GM23338 (cell line): ENCODE measurements around the gene GNGT1. TPM values are rescaled to one million over a fixed set of nuclear protein-coding genes. Genes with fewer than 3 reads are reported as not detected.

Experiments
- ATAC-seq: fragments of 200-7000 bp; cut with Tn5 transposase; 3 replicates; pipeline ENCODE4 v1.9.1; 2020
- DNase-seq: peaks from one replicate; pipeline ENCODE4 v3.0.0-alpha.2; 2015; ENCODE audit warnings: low spot score
- H2AFZ ChIP-seq: fragments of 200-600 bp; sonication (generic); 2 replicates; pipeline ENCODE4 v1.8.0; 2016; ENCODE audit warnings: antibody characterized with exemption, mild to moderate bottlenecking, moderate library complexity
- H3F3A ChIP-seq: fragments of 200-600 bp; sonication (generic); replicated peaks from 2 replicates; pipeline ENCODE4 v1.8.0; 2017; ENCODE audit warnings: antibody characterized with exemption, mixed run types, low read depth
- H3K27ac ChIP-seq: fragments of 200-600 bp; sonication (generic); 2 replicates; pipeline ENCODE4 v1.6.1; 2016; ENCODE audit warnings: low read depth
- H3K27me3 ChIP-seq: fragments of 200-600 bp; sonication (generic); 2 replicates; pipeline ENCODE4 v1.8.0; 2016; ENCODE audit warnings: mild to moderate bottlenecking, mixed run types, moderate library complexity; ENCODE audit not compliant: insufficient read depth
- H3K36me3 ChIP-seq: fragments of 200-600 bp; sonication (generic); 2 replicates; pipeline ENCODE4 v1.8.0; 2016; ENCODE audit warnings: mild to moderate bottlenecking; ENCODE audit not compliant: insufficient read depth
- H3K4me1 ChIP-seq: fragments of 200-600 bp; sonication (generic); 2 replicates; pipeline ENCODE4 v1.8.0; 2016; ENCODE audit warnings: mild to moderate bottlenecking, moderate library complexity; ENCODE audit not compliant: insufficient read depth
- H3K4me2 ChIP-seq: fragments of 200-600 bp; sonication (generic); 2 replicates; pipeline ENCODE4 v1.7.1; 2017; ENCODE audit warnings: mixed run types
- H3K4me3 ChIP-seq: fragments of 200-600 bp; sonication (generic); 2 replicates; pipeline ENCODE4 v1.6.1; 2016; ENCODE audit warnings: mixed run types
- H3K79me2 ChIP-seq: fragments of 200-600 bp; sonication (generic); replicated peaks from 2 replicates; pipeline ENCODE4 v1.8.0; 2017; ENCODE audit warnings: mild to moderate bottlenecking; ENCODE audit not compliant: insufficient read depth
- H3K9me2 ChIP-seq: fragments of 200-600 bp; sonication (generic); 2 replicates; pipeline ENCODE4 v1.8.0; 2017; ENCODE audit not compliant: insufficient read depth
- H4K20me1 ChIP-seq: fragments of 200-600 bp; sonication (generic); replicated peaks from 2 replicates; pipeline ENCODE4 v1.8.0; 2017; ENCODE audit warnings: mild to moderate bottlenecking; ENCODE audit not compliant: insufficient read depth
- H3K27ac Mint-ChIP-seq: 2 replicates; pipeline ENCODE4 v1.8.0; 2020; ENCODE audit warnings: inconsistent platforms, mild to moderate bottlenecking, moderate library complexity, mixed read lengths
- H3K27me3 Mint-ChIP-seq: 3 replicates; pipeline ENCODE4 v1.8.0; 2022; ENCODE audit warnings: low read depth, mild to moderate bottlenecking, moderate library complexity, mixed read lengths, inconsistent platforms; ENCODE audit not compliant: insufficient read depth, poor library complexity
- H3K36me3 Mint-ChIP-seq: 3 replicates; pipeline ENCODE4 v1.8.0; 2021; ENCODE audit warnings: low read depth, mild to moderate bottlenecking, inconsistent platforms, moderate library complexity, mixed read lengths
- H3K4me1 Mint-ChIP-seq: 3 replicates; pipeline ENCODE4 v1.8.0; 2020; ENCODE audit warnings: mild to moderate bottlenecking, inconsistent platforms, mixed read lengths
- H3K4me3 Mint-ChIP-seq: 3 replicates; pipeline ENCODE4 v1.8.0; 2021; ENCODE audit warnings: moderate library complexity, mild to moderate bottlenecking, inconsistent platforms, mixed read lengths
- H3K9me3 Mint-ChIP-seq: 3 replicates; pipeline ENCODE4 v1.8.0; 2020; ENCODE audit warnings: moderate library complexity, mild to moderate bottlenecking, inconsistent platforms, mixed read lengths
- CREB1 ChIP-seq: fragments of 250-450 bp; sonication (Bioruptor Pico); IDR thresholded peaks from 2 replicates; pipeline ENCODE4 v1.5.0; 2020; ENCODE audit warnings: low read depth, mild to moderate bottlenecking, moderate library complexity
- JUNB ChIP-seq: IDR thresholded peaks from one replicate; pipeline ENCODE4 v1.6.1; 2016; ENCODE audit warnings: antibody characterized with exemption; ENCODE audit not compliant: unreplicated experiment
- NANOG ChIP-seq: IDR thresholded peaks from 2 replicates; pipeline ENCODE4 v1.6.1; 2016; ENCODE audit warnings: antibody characterized with exemption, borderline replicate concordance
- STAT1 ChIP-seq: IDR thresholded peaks from one replicate; pipeline ENCODE4 v1.6.1; 2016; ENCODE audit warnings: antibody characterized with exemption; ENCODE audit not compliant: unreplicated experiment
- ZNF331 ChIP-seq: fragments of 250-450 bp; sonication (Bioruptor Pico); IDR thresholded peaks from 2 replicates; pipeline ENCODE4 v1.5.0; 2020; ENCODE audit warnings: low read depth, mild to moderate bottlenecking, moderate library complexity
- polyA plus RNA-seq: library from polyadenylated mRNA; unstranded; fragments of >200 nt; fragmentation: Nextera tagmentation; extraction: Ambion mirVana; gene quantifications from 2 replicates; pipeline ENCODE4 v1.2.1, GENCODE V29; 2016
- total RNA-seq: library from RNA; depleted of rRNA; stranded (reverse); fragments of >200 nt; shearing (Covaris generic); gene quantifications from 2 replicates; pipeline ENCODE4 v1.2.3, GENCODE V29; 2014
- TF ChIP-seq, protein P1 (sequence below): IDR thresholded peaks from one replicate; pipeline ENCODE4 v1.6.1; 2018; ENCODE audit warnings: antibody characterized with exemption; ENCODE audit not compliant: unreplicated experiment
- TF ChIP-seq, protein P2 (sequence below), 2 experiments: fragments of 200-600 bp in 1 of 2; sonication (generic) in 1 of 2; conservative IDR thresholded peaks; 2 replicates each; pipeline versions ENCODE4 v1.5.1 to v1.6.1; 2016 to 2017; ENCODE audit warnings: antibody characterized with exemption in 2 of 2, low read depth in 2 of 2, mild to moderate bottlenecking in 2 of 2, moderate library complexity in 1 of 2
- TF ChIP-seq, protein P3 (sequence below): fragments of 250-450 bp; sonication (Bioruptor Pico); IDR thresholded peaks from 2 replicates; pipeline ENCODE4 v1.5.0; 2020; ENCODE audit warnings: mild to moderate bottlenecking, moderate library complexity

The GNGT1 gene
- total and polyA plus RNA-seq, 2 experiments from 2014 or later, result 1.6 TPM; not detected in 1

DNA sequence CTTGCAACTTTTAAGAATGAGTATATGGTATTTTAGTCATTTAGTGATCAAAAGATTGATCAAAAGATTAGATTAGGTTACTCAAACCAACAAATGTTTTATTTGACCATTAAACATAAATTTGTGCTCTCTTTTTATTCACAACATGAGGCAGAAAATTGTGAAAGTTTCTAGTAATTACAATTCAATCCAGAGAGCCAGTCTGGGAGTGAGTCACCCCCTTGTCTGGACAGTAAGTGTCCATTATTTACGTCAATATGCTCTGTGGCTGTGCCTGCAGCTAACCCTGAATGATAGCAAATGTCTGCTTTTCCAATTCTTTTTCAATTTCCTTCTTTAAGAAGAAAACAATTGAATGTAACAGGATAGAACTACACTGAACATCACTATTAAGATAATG lies 43.1 kb downstream of the GNGT1 start (continued):
- TF ChIP-seq, protein P1, sequence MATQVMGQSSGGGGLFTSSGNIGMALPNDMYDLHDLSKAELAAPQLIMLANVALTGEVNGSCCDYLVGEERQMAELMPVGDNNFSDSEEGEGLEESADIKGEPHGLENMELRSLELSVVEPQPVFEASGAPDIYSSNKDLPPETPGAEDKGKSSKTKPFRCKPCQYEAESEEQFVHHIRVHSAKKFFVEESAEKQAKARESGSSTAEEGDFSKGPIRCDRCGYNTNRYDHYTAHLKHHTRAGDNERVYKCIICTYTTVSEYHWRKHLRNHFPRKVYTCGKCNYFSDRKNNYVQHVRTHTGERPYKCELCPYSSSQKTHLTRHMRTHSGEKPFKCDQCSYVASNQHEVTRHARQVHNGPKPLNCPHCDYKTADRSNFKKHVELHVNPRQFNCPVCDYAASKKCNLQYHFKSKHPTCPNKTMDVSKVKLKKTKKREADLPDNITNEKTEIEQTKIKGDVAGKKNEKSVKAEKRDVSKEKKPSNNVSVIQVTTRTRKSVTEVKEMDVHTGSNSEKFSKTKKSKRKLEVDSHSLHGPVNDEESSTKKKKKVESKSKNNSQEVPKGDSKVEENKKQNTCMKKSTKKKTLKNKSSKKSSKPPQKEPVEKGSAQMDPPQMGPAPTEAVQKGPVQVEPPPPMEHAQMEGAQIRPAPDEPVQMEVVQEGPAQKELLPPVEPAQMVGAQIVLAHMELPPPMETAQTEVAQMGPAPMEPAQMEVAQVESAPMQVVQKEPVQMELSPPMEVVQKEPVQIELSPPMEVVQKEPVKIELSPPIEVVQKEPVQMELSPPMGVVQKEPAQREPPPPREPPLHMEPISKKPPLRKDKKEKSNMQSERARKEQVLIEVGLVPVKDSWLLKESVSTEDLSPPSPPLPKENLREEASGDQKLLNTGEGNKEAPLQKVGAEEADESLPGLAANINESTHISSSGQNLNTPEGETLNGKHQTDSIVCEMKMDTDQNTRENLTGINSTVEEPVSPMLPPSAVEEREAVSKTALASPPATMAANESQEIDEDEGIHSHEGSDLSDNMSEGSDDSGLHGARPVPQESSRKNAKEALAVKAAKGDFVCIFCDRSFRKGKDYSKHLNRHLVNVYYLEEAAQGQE, result no peak
- no peak for TF ChIP-seq NANOG
- TF ChIP-seq CREB1, result no peak
- TF ChIP-seq, protein P2, sequence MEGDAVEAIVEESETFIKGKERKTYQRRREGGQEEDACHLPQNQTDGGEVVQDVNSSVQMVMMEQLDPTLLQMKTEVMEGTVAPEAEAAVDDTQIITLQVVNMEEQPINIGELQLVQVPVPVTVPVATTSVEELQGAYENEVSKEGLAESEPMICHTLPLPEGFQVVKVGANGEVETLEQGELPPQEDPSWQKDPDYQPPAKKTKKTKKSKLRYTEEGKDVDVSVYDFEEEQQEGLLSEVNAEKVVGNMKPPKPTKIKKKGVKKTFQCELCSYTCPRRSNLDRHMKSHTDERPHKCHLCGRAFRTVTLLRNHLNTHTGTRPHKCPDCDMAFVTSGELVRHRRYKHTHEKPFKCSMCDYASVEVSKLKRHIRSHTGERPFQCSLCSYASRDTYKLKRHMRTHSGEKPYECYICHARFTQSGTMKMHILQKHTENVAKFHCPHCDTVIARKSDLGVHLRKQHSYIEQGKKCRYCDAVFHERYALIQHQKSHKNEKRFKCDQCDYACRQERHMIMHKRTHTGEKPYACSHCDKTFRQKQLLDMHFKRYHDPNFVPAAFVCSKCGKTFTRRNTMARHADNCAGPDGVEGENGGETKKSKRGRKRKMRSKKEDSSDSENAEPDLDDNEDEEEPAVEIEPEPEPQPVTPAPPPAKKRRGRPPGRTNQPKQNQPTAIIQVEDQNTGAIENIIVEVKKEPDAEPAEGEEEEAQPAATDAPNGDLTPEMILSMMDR (conservative IDR thresholded peaks at IDR 0.05; ENCODE audit: low read depth in 2 of 2), result no peak
- TF ChIP-seq JUNB, result no peak
- TF ChIP-seq ZNF331 (CRISPR knock-in tag), result no peak

DNA sequence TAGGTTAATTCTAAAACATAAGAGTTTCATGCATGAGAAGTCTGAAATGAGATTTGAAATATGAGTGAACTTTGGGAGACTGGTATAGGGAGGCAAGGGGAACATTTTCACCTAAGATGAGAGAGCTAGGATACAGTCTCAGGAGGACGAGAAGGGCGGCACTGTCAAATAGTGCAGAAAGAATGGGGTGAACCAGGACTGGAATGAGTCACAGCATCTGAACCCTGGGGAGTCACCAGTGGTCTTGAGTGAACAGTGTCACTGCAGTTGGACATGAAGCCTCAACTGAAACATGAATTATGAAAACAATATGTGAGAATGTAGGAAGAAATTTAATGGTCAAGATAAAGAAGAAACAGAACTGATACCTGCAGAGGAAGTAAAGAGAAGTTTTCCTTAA lies 48.9 kb downstream of the GNGT1 start:
- no peak overlapping the region for H3K27ac ChIP-seq
- no peaks in the 10 kb centered on the region for H3K36me3 Mint-ChIP-seq
- no peaks in the 10 kb centered on the region for H3F3A ChIP-seq
- TF ChIP-seq, protein P2 (conservative IDR thresholded peaks at IDR 0.05; ENCODE audit: low read depth in 2 of 2), result no peak
- TF ChIP-seq, protein P3, sequence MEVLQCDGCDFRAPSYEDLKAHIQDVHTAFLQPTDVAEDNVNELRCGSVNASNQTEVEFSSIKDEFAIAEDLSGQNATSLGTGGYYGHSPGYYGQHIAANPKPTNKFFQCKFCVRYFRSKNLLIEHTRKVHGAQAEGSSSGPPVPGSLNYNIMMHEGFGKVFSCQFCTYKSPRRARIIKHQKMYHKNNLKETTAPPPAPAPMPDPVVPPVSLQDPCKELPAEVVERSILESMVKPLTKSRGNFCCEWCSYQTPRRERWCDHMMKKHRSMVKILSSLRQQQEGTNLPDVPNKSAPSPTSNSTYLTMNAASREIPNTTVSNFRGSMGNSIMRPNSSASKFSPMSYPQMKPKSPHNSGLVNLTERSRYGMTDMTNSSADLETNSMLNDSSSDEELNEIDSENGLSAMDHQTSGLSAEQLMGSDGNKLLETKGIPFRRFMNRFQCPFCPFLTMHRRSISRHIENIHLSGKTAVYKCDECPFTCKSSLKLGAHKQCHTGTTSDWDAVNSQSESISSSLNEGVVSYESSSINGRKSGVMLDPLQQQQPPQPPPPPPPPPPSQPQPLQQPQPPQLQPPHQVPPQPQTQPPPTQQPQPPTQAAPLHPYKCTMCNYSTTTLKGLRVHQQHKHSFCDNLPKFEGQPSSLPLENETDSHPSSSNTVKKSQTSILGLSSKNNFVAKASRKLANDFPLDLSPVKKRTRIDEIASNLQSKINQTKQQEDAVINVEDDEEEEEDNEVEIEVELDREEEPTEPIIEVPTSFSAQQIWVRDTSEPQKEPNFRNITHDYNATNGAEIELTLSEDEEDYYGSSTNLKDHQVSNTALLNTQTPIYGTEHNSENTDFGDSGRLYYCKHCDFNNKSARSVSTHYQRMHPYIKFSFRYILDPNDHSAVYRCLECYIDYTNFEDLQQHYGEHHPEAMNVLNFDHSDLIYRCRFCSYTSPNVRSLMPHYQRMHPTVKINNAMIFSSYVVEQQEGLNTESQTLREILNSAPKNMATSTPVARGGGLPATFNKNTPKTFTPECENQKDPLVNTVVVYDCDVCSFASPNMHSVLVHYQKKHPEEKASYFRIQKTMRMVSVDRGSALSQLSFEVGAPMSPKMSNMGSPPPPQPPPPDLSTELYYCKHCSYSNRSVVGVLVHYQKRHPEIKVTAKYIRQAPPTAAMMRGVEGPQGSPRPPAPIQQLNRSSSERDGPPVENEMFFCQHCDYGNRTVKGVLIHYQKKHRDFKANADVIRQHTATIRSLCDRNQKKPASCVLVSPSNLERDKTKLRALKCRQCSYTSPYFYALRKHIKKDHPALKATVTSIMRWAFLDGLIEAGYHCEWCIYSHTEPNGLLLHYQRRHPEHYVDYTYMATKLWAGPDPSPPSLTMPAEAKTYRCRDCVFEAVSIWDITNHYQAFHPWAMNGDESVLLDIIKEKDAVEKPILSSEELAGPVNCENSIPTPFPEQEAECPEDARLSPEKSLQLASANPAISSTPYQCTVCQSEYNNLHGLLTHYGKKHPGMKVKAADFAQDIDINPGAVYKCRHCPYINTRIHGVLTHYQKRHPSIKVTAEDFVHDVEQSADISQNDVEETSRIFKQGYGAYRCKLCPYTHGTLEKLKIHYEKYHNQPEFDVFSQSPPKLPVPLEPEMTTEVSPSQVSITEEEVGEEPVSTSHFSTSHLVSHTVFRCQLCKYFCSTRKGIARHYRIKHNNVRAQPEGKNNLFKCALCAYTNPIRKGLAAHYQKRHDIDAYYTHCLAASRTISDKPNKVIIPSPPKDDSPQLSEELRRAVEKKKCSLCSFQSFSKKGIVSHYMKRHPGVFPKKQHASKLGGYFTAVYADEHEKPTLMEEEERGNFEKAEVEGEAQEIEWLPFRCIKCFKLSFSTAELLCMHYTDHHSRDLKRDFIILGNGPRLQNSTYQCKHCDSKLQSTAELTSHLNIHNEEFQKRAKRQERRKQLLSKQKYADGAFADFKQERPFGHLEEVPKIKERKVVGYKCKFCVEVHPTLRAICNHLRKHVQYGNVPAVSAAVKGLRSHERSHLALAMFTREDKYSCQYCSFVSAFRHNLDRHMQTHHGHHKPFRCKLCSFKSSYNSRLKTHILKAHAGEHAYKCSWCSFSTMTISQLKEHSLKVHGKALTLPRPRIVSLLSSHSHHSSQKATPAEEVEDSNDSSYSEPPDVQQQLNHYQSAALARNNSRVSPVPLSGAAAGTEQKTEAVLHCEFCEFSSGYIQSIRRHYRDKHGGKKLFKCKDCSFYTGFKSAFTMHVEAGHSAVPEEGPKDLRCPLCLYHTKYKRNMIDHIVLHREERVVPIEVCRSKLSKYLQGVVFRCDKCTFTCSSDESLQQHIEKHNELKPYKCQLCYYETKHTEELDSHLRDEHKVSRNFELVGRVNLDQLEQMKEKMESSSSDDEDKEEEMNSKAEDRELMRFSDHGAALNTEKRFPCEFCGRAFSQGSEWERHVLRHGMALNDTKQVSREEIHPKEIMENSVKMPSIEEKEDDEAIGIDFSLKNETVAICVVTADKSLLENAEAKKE (CRISPR knock-in tag), result no peak
- TF ChIP-seq STAT1 (no peak), JUNB (no peak)

More for the DNA sequence above, 48.9 kb downstream of the GNGT1 start:
- Histone ChIP-seq H3K4me3 (no peak overlapping the region), H3K9me2 (no peaks in the 10 kb centered on the region), H3K4me1 (0 out of 2 replicates have a peak, but pooled peaks cover under 1% of the 10 kb centered on the region), H4K20me1 (no peaks in the 10 kb centered on the region), H3K79me2 (no peaks in the 10 kb centered on the region), H3K4me2 (no peak overlapping the region), H3K36me3 (no peaks in the 10 kb centered on the region), H2AFZ (no peak overlapping the region), H3K27me3 (no peaks in the 10 kb centered on the region)
- Mint-ChIP-seq H3K27ac (no peak overlapping the region), H3K4me1 (no peaks in the 10 kb centered on the region; the same call in 2 of the 3 replicates), H3K4me3 (no peak overlapping the region), H3K27me3 (no peaks in the 10 kb centered on the region), H3K9me3 (no peaks in the 10 kb centered on the region)
- no peak for DNase-seq
- no peak for ATAC-seq
